IMR-90 (cell line): ENCODE measurements around the gene RASD2. TPM values are rescaled to one million over a fixed set of nuclear protein-coding genes. Genes with fewer than 3 reads are reported as not detected.

Experiments
- ATAC-seq: fragments of 200-7000 bp; cut with Tn5 transposase; 2 replicates; pipeline ENCODE4 v1.9.1; 2020; ENCODE audit warnings: low read depth, mild to moderate bottlenecking, moderate library complexity
- BruUV-seq: library from RNA; stranded (reverse); fragments of 400-500 nt; replicated peaks from 2 replicates; lab custom pipeline; 2021; lab: Mats Ljungman, UMichigan
- CTCF ChIA-PET: fragments of 300-600 bp; formaldehyde crosslinking; extraction: SDS; loops from one replicate; lab custom pipeline; 2021; ENCODE audit warnings: antibody characterized with exemption; lab: Yijun Ruan, JAX
- POLR2A ChIA-PET: fragments of 300-600 bp; sonication (Branson Sonifier 250); formaldehyde crosslinking; loops from one replicate; lab custom pipeline; 2022; ENCODE audit warnings: antibody characterized with exemption; ENCODE audit not compliant: unreplicated experiment; lab: Charles Lee
- DNase-seq: peaks from one replicate; pipeline ENCODE4 v3.0.0; 2013
- H2AFZ ChIP-seq: replicated peaks from 2 replicates; pipeline ENCODE3; 2013; ENCODE audit warnings: low read length, mild to moderate bottlenecking; ENCODE audit not compliant: poor library complexity
- H2AK5ac ChIP-seq: 2 replicates; pipeline ENCODE4 v1.6.1; 2013; ENCODE audit warnings: low read depth, low read length, inconsistent platforms
- H2AK9ac ChIP-seq: replicated peaks from 2 replicates; pipeline ENCODE3; 2013; ENCODE audit warnings: mild to moderate bottlenecking, low read depth, low read length, moderate library complexity; ENCODE audit not compliant: poor library complexity
- H2BK120ac ChIP-seq: 2 replicates; pipeline ENCODE4 v1.6.1; 2013; ENCODE audit warnings: low read depth, low read length, inconsistent platforms
- H2BK15ac ChIP-seq: 3 replicates; pipeline ENCODE4 v1.6.1; 2013; ENCODE audit warnings: low read depth, low read length, inconsistent platforms
- H2BK20ac ChIP-seq: 2 replicates; pipeline ENCODE4 v1.6.1; 2013; ENCODE audit warnings: low read depth, mild to moderate bottlenecking, inconsistent platforms, low read length, moderate library complexity
- H2BK5ac ChIP-seq: 2 replicates; pipeline ENCODE4 v1.6.1; 2013; ENCODE audit warnings: mild to moderate bottlenecking, low read depth, low read length, inconsistent platforms; ENCODE audit not compliant: poor library complexity, severe bottlenecking
- H3K14ac ChIP-seq: replicated peaks from 2 replicates; pipeline ENCODE4 v1.6.1; 2013; ENCODE audit warnings: low read depth, low read length, inconsistent platforms
- H3K18ac ChIP-seq: 2 replicates; pipeline ENCODE4 v1.6.1; 2013; ENCODE audit warnings: low read depth, low read length, control low read depth
- H3K23ac ChIP-seq: 2 replicates; pipeline ENCODE4 v1.6.1; 2013; ENCODE audit warnings: low read depth, low read length, inconsistent platforms
- H3K27ac ChIP-seq: 2 replicates; pipeline ENCODE4 v1.5.1; 2013; ENCODE audit warnings: mild to moderate bottlenecking, control low read depth, low read length; ENCODE audit not compliant: insufficient read depth
- H3K27me3 ChIP-seq: 2 replicates; pipeline ENCODE4 v1.6.1; 2013; ENCODE audit warnings: low read length; ENCODE audit not compliant: control insufficient read depth, insufficient read depth
- H3K36me3 ChIP-seq: 2 replicates; pipeline ENCODE4 v1.6.1; 2013; ENCODE audit warnings: low read length, mixed read lengths; ENCODE audit not compliant: control insufficient read depth, insufficient read depth
- H3K4ac ChIP-seq: 2 replicates; pipeline ENCODE4 v1.6.1; 2013; ENCODE audit warnings: low read depth, low read length, inconsistent platforms
- H3K4me1 ChIP-seq: 2 replicates; pipeline ENCODE4 v1.6.1; 2013; ENCODE audit warnings: low read length, mixed read lengths; ENCODE audit not compliant: control insufficient read depth, insufficient read depth
- H3K4me2 ChIP-seq: 2 replicates; pipeline ENCODE4 v1.6.1; 2013; ENCODE audit warnings: low read depth, mild to moderate bottlenecking, control low read depth, low read length, moderate library complexity
- H3K4me3 ChIP-seq: 2 replicates; pipeline ENCODE4 v1.5.1; 2013; ENCODE audit warnings: low read depth, mild to moderate bottlenecking, control low read depth, low read length, moderate library complexity; ENCODE audit not compliant: insufficient read depth
- H3K56ac ChIP-seq: 2 replicates; pipeline ENCODE4 v1.6.1; 2013; ENCODE audit warnings: low read length, inconsistent platforms; ENCODE audit not compliant: insufficient read depth; ENCODE audit errors: extremely low read depth
- H3K79me1 ChIP-seq, 2 experiments: 2 replicates each; pipeline ENCODE4 v1.6.1; 2013; ENCODE audit warnings: low read length in 2 of 2, inconsistent platforms in 1 of 2, low read depth in 1 of 2
- H3K9ac ChIP-seq: 2 replicates; pipeline ENCODE4 v1.6.1; 2013; ENCODE audit warnings: low read depth, low read length, control low read depth
- H3K9me1 ChIP-seq: 2 replicates; pipeline ENCODE4 v1.6.1; 2013; ENCODE audit warnings: low read length, inconsistent platforms; ENCODE audit not compliant: insufficient read depth
- H3K9me3 ChIP-seq: 2 replicates; pipeline ENCODE4 v1.6.1; 2013; ENCODE audit warnings: low read length; ENCODE audit not compliant: control insufficient read depth, insufficient read depth
- H4K20me1 ChIP-seq: 2 replicates; pipeline ENCODE4 v1.6.1; 2013; ENCODE audit warnings: low read length, inconsistent platforms; ENCODE audit not compliant: insufficient read depth
- H4K5ac ChIP-seq: 2 replicates; pipeline ENCODE4 v1.6.1; 2013; ENCODE audit warnings: mild to moderate bottlenecking, low read depth, low read length, control low read depth
- H4K8ac ChIP-seq, 2 experiments: 2 replicates each; pipeline ENCODE4 v1.6.1; 2013; ENCODE audit warnings: low read depth in 2 of 2, low read length in 2 of 2, control low read depth in 1 of 2, inconsistent platforms in 1 of 2
- H4K91ac ChIP-seq: 2 replicates; pipeline ENCODE4 v1.6.1; 2013; ENCODE audit warnings: low read depth, low read length, inconsistent platforms; ENCODE audit not compliant: insufficient read depth
- MAFK ChIP-seq: IDR thresholded peaks from 2 replicates; pipeline ENCODE4 v1.6.1; 2012; ENCODE audit warnings: low read depth, low read length, improper control_type of control experiment
- WGBS, 2 experiments: methylation state at CpG; one replicate each; pipeline versions ENCODE4 v1.1.5 to v1.1.7; 2013; ENCODE audit warnings: missing lambda C conversion rate in 2 of 2; ENCODE audit not compliant: insufficient read length in 1 of 2; ENCODE audit errors: extremely low coverage in 2 of 2; 5-methylcytosine and 5-hydroxymethylcytosine counted together
- dilution Hi-C: fragments of 300-500 bp; cut with HindIII; formaldehyde crosslinking; loops from one replicate; pipeline ENCODE4 v1.14.3; 2018; ENCODE audit warnings: low sequenced_read_pairs; ENCODE audit not compliant: unreplicated experiment
- in situ Hi-C: fragments of 300-500 bp; cut with MboI; formaldehyde crosslinking; loops from 3 replicates; pipeline ENCODE4 v1.14.3; 2019; ENCODE audit warnings: low sequenced_read_pairs, inconsistent platforms, mixed read lengths
- intact Hi-C: fragments of 100-400 bp; cut with micrococcal nuclease; formaldehyde crosslinking; loops from 2 replicates; pipeline ENCODE4 v1.10.0; 2022
- polyA plus RNA-seq, 3 experiments: library from polyadenylated mRNA; depleted of rRNA; stranded (reverse); fragments of >200 nt; gene quantifications; 2 replicates each; pipeline ENCODE4 v1.2.3, GENCODE V29; 2012; ENCODE audit warnings: low replicate concordance in 1 of 3
- total RNA-seq: library from RNA; depleted of rRNA; stranded (reverse); fragments of >200 nt; gene quantifications from 2 replicates; pipeline ENCODE4 v1.2.3, GENCODE V29; 2012
- TF ChIP-seq, protein P1 (sequence below): conservative IDR thresholded peaks from 2 replicates; pipeline ENCODE4 v1.5.1; 2012; ENCODE audit warnings: mild to moderate bottlenecking, low read depth, low read length, improper control_type of control experiment

The RASD2 gene
- total and polyA plus RNA-seq, 2 of the 4 experiments (the other 2 are of a cell fraction): under 0.01 to 0.32 TPM

DNA sequence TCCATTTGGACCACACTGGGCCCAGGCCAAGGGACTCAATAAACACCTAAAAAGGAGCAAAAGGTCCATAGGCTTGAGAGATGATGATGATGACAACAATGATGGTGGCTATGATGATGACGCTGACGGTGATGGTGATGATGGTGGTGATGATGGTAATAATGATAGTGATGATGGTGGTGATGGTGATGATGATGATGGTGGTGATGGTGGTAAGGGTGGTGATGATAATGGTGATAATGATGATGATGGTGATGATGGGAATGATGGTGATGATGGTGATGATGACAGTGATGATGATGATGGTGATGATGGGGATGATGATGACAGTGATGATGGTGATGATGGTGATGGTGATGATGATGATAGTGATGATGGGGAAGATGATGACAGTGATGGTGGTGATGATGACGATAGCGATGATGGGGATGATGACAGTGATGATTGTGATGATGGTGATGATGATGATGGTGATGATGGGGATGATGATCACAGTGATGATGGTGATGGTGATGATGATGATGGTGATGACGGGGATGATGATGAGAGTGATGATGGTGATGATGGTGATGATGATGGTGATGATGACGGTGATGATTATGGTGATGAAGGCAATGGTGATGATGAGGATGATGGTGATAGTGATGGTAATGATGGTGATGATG lies 7.1 kb upstream of the RASD2 start:
- Histone ChIP-seq H3K4me2 (no peak overlapping the region), H2AK5ac (peak overlapping the region; percentile 63), H2BK120ac (no peak overlapping the region), H3K4me1 (peaks cover 11% of the 10 kb centered on the region), H3K79me1 (no peaks in the 10 kb centered on the region), H3K4ac (no peak overlapping the region), H2AK9ac (no peak overlapping the region), H3K4me3 (no peak overlapping the region), H3K9ac (no peak overlapping the region), H2BK20ac (no peak overlapping the region), H3K9me3 (peaks cover 3% of the 10 kb centered on the region; the same call in 1 of the 2 replicates), H4K8ac (no peak overlapping the region), H3K23ac (no peak overlapping the region), H3K56ac (no peak overlapping the region), H2AFZ (no peak overlapping the region), H2BK5ac (peak overlapping the region; percentile 31), H3K9me1 (peaks cover 16% of the 10 kb centered on the region), H3K36me3 (no peaks in the 10 kb centered on the region), H4K91ac (no peak overlapping the region), H3K27me3 (no peaks in the 10 kb centered on the region), H4K5ac (no peak overlapping the region), H2BK15ac (no peak overlapping the region), H3K27ac (no peak overlapping the region), H4K20me1 (no peaks in the 10 kb centered on the region), H3K14ac (no peak overlapping the region), H3K18ac (no peak overlapping the region)
- in situ Hi-C loops: no loop called here
- dilution Hi-C loops: no loop called here
- ChIA-PET POLR2A (no interaction called here), CTCF (no interaction called here)
- intact Hi-C loops: no loop called here
- 85% methylated on average over 6 of the region's 6 CpGs; no CpG with 5 or more reads in 1 of the 2 experiments for WGBS, 2 experiments
- no TSS peak for BruUV-seq
- no peak for DNase-seq
- TF ChIP-seq, protein P1, sequence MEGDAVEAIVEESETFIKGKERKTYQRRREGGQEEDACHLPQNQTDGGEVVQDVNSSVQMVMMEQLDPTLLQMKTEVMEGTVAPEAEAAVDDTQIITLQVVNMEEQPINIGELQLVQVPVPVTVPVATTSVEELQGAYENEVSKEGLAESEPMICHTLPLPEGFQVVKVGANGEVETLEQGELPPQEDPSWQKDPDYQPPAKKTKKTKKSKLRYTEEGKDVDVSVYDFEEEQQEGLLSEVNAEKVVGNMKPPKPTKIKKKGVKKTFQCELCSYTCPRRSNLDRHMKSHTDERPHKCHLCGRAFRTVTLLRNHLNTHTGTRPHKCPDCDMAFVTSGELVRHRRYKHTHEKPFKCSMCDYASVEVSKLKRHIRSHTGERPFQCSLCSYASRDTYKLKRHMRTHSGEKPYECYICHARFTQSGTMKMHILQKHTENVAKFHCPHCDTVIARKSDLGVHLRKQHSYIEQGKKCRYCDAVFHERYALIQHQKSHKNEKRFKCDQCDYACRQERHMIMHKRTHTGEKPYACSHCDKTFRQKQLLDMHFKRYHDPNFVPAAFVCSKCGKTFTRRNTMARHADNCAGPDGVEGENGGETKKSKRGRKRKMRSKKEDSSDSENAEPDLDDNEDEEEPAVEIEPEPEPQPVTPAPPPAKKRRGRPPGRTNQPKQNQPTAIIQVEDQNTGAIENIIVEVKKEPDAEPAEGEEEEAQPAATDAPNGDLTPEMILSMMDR: no peak
- TF ChIP-seq MAFK: no peak
- no peak for ATAC-seq
